ENCODE results near the gene TRABD2B.
A peak's percentile ranks its signal among the peaks of the same experiment; 100 is the strongest.

TRABD2B gene

DNA sequence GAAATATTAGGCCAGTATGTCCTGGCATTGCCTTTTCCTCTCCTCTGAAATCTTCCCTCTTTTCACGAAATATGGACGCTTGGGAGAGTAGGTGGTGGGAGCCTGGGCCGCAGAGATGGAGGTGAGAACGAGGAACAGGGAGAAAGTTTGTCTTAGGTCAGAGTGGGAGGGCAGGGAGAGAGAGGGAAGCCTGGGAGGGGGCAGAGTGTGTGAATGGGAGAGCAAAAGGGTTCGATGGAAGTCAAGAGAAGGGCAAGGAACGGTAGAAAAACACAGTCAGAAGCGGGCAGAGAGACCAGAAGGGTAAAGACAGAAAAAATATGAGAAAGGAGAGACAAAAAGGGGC lies 1.2 kb downstream of the TRABD2B start:
- H3K9me3 ChIP-seq (ENCODE audit: severe bottlenecking) = peaks cover 2% of the 10 kb centered on the region
- DNase-seq (ENCODE audit: low spot score) (no peak), ATAC-seq (ENCODE audit: low read depth) (no peak)
- no peaks in the 10 kb centered on the region for H3K36me3 ChIP-seq (ENCODE audit: low read depth)
- no peak overlapping the region for H3K4me3 ChIP-seq (ENCODE audit: severe bottlenecking)
- H3K27me3 ChIP-seq (ENCODE audit: insufficient read depth, poor library complexity, severe bottlenecking) = peaks cover 8% of the 10 kb centered on the region
- H3K27ac ChIP-seq (ENCODE audit: poor library complexity, severe bottlenecking) = no peak overlapping the region
- TF ChIP-seq, protein P1, sequence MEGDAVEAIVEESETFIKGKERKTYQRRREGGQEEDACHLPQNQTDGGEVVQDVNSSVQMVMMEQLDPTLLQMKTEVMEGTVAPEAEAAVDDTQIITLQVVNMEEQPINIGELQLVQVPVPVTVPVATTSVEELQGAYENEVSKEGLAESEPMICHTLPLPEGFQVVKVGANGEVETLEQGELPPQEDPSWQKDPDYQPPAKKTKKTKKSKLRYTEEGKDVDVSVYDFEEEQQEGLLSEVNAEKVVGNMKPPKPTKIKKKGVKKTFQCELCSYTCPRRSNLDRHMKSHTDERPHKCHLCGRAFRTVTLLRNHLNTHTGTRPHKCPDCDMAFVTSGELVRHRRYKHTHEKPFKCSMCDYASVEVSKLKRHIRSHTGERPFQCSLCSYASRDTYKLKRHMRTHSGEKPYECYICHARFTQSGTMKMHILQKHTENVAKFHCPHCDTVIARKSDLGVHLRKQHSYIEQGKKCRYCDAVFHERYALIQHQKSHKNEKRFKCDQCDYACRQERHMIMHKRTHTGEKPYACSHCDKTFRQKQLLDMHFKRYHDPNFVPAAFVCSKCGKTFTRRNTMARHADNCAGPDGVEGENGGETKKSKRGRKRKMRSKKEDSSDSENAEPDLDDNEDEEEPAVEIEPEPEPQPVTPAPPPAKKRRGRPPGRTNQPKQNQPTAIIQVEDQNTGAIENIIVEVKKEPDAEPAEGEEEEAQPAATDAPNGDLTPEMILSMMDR (IDR thresholded peaks at IDR 0.05; ENCODE audit: poor library complexity, severe bottlenecking) = no peak
- no peaks in the 10 kb centered on the region for H3K4me1 ChIP-seq (ENCODE audit: insufficient read depth, poor library complexity, severe bottlenecking)

DNA sequence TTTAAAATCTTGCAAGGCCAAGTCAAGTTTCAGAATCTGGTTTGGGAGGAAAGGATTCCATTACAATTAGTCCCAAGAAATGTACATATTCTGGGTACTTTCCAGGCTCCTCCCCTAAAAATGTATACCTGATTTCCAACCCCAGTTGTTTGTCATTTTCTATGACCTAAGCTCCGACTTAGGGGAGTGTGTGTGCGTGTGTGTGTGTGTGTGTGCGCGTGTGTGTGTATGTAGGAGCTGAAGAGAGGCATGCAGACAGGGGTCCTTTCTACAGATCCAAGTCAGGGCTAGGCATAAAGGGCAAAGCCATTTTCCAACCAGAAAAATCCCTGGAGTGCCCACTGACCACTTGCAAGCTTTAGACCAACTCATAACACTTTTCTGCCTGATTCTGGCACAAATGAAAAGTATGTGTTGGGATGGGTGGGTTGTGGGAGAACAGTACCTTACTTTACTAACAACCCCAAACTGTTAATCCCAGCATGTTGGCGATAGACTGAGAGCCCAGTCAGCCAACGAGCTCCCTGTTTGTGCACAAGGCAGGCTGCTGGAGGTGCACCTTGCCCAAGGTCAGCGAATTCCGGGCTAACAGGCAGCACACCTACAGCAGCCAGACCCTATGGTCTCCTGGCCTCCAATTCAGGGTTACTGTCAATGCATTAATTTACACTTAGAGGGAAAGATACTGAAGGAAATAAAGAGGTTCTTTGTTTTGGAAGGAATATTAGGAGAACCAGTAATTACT lies 1.7 kb downstream of the TRABD2B start:
- H3K4me3 ChIP-seq (ENCODE audit: severe bottlenecking) = no peak overlapping the region
- DNase-seq (ENCODE audit: low spot score) (no peak), ATAC-seq (ENCODE audit: low read depth) (peak; percentile 12; the same call in 2 of the 3 replicates)

DNA sequence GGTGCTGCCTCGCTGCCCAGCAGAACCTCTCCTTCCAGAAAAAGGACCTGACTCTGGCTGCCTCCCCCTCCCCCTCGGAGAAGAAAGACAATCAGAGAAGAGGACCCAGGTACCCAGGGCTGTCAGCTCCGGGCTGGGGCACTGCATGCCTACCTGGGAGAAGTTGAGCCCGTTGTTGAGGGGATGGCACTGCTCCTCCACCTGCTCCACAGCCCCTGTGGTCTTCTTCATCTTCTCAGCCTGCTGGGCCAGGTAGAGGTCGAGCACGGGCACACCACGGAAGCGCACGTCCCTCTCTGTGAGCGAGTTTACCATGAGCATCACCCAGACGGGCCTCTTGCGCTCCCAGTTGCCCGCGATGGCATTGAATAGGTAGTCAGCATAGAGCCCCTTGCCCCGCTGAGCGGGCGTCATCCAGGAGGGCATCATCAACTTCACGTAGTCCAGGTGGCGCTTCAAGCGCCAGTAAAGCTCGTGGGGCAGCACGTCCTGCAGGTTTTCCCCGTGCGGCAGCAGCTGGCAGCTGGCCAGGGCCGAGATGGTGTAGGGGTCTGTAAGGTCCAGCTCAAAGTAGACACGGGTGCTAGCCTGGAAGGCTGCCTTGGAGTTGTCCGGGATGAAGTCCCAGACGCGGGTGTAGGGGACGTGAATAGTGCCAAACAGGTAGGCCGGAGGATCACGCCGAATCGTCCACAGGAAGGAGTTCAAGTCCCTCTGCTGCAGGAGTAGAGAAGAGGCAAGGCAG lies 3.1 kb downstream of the TRABD2B start:
- no peaks in the 10 kb centered on the region for H3K36me3 ChIP-seq (ENCODE audit: low read depth)
- ATAC-seq (ENCODE audit: low read depth) = no peak

More for the DNA sequence above, 1.7 kb downstream of the TRABD2B start:
- Histone ChIP-seq H3K4me1 (ENCODE audit: insufficient read depth, poor library complexity, severe bottlenecking) (no peaks in the 10 kb centered on the region), H3K27ac (ENCODE audit: poor library complexity, severe bottlenecking) (no peak overlapping the region), H3K36me3 (ENCODE audit: low read depth) (no peaks in the 10 kb centered on the region), H3K9me3 (ENCODE audit: severe bottlenecking) (peaks cover 2% of the 10 kb centered on the region), H3K27me3 (ENCODE audit: insufficient read depth, poor library complexity, severe bottlenecking) (peaks cover 8% of the 10 kb centered on the region)
- TF ChIP-seq, protein P1 (IDR thresholded peaks at IDR 0.05; ENCODE audit: poor library complexity, severe bottlenecking) = no peak

DNA sequence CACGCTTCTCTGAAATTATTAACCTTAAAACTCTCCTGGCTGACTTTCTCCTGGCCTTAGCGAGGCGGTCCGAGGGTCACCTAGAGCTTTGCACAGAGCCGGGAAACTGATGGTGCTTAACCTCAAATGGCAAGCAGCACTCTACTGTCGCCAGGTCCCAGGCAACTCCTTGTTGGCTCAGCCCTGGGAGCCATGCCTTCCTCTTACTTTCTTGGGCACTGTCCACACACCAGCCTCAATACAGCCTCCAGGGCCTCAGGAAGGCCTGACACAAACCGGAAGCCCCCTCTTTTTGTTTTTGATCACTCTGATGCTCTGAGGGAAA lies 3.8 kb downstream of the TRABD2B start:
- peaks cover 7% of the 10 kb centered on the region for H3K27me3 ChIP-seq (ENCODE audit: insufficient read depth, poor library complexity, severe bottlenecking)
- H3K4me3 ChIP-seq (ENCODE audit: severe bottlenecking) = no peak overlapping the region
- no peak for ATAC-seq (ENCODE audit: low read depth)
- H3K27ac ChIP-seq (ENCODE audit: poor library complexity, severe bottlenecking) = no peak overlapping the region
- peaks cover 2% of the 10 kb centered on the region for H3K9me3 ChIP-seq (ENCODE audit: severe bottlenecking)
- DNase-seq (ENCODE audit: low spot score) = no peak
- TF ChIP-seq, protein P1 (IDR thresholded peaks at IDR 0.05; ENCODE audit: poor library complexity, severe bottlenecking) = no peak
- no peaks in the 10 kb centered on the region for H3K4me1 ChIP-seq (ENCODE audit: insufficient read depth, poor library complexity, severe bottlenecking)
- H3K36me3 ChIP-seq (ENCODE audit: low read depth) = no peaks in the 10 kb centered on the region

More for the DNA sequence above, 3.1 kb downstream of the TRABD2B start:
- H3K4me3 ChIP-seq (ENCODE audit: severe bottlenecking) = no peak overlapping the region
- no peak for DNase-seq (ENCODE audit: low spot score)
- TF ChIP-seq, protein P1 (IDR thresholded peaks at IDR 0.05; ENCODE audit: poor library complexity, severe bottlenecking) = no peak
- H3K4me1 ChIP-seq (ENCODE audit: insufficient read depth, poor library complexity, severe bottlenecking) = no peaks in the 10 kb centered on the region
- H3K27me3 ChIP-seq (ENCODE audit: insufficient read depth, poor library complexity, severe bottlenecking) = peaks cover 8% of the 10 kb centered on the region
- no peak overlapping the region for H3K27ac ChIP-seq (ENCODE audit: poor library complexity, severe bottlenecking)
- peaks cover 2% of the 10 kb centered on the region for H3K9me3 ChIP-seq (ENCODE audit: severe bottlenecking)

All from RWPE2 (cell line).